HepG2 (cell line): Measurements from ENCODE around the gene DNM1L. TPM values are rescaled to one million over a fixed set of nuclear protein-coding genes. Genes with fewer than 3 reads are reported as not detected.

Experiments
- ATAC-seq: fragments of 200-7000 bp; cut with Tn5 transposase; 3 replicates; pipeline ENCODE4 v1.9.1; 2020; ENCODE audit warnings: mild to moderate bottlenecking, moderate library complexity
- BruUV-seq: library from RNA; stranded (reverse); fragments of 400-500 nt; replicated peaks from 2 replicates; lab custom pipeline; 2021; lab: Mats Ljungman, UMichigan
- CTCF ChIA-PET: fragments of 300-600 bp; formaldehyde crosslinking; extraction: SDS; loops from one replicate; lab custom pipeline; 2021; ENCODE audit warnings: low total read pairs, inconsistent platforms, low intra/inter-chr PET ratio; lab: Yijun Ruan, JAX
- POLR2A ChIA-PET: fragments of 350-600 bp; sonication (Branson Sonifier 250); formaldehyde crosslinking; loops from one replicate; lab custom pipeline; 2020; ENCODE audit warnings: antibody characterized with exemption, inconsistent platforms; lab: Yijun Ruan, JAX
- DNase-seq: peaks from one replicate; pipeline ENCODE4 v3.0.0-alpha.2; 2015; ENCODE audit warnings: low spot score
- FAIRE-seq: peaks from 3 replicates; lab custom pipeline; 2011; peaks lifted over from hg19 to GRCh38; lab: Jason Lieb, UNC
- H2AFZ ChIP-seq: one replicate; pipeline ENCODE4 v1.6.1; 2011; ENCODE audit warnings: low read length, inconsistent platforms
- H3K27ac ChIP-seq: fragments of 300-600 bp; 3 replicates; pipeline ENCODE4 v1.8.0; 2011; ENCODE audit warnings: mixed run types, mild to moderate bottlenecking, mixed read lengths, low read length, inconsistent platforms; ENCODE audit not compliant: insufficient read depth; ENCODE audit errors: extremely low read length
- H3K27me3 ChIP-seq, 2 experiments: fragments of 200-600 bp in 1 of 2; 2 replicates in 1 of 2; 3 replicates in 1 of 2; pipeline versions ENCODE4 v1.6.0 to v1.8.0; 2011; ENCODE audit warnings: low read length in 2 of 2, mild to moderate bottlenecking in 2 of 2, moderate library complexity in 2 of 2, inconsistent platforms in 1 of 2; ENCODE audit not compliant: insufficient read depth in 2 of 2, control insufficient read depth in 1 of 2
- H3K36me3 ChIP-seq, 2 experiments: fragments of 200-600 bp in 1 of 2; replicated peaks in 1 of 2; 2 replicates in 1 of 2; 3 replicates in 1 of 2; pipeline versions ENCODE4 v1.5.1 to v1.8.0; 2011; ENCODE audit warnings: low read length in 2 of 2, inconsistent platforms in 1 of 2; ENCODE audit not compliant: insufficient read depth in 2 of 2, control insufficient read depth in 1 of 2
- H3K4me1 ChIP-seq: 2 replicates; pipeline ENCODE4 v1.5.1; 2012; ENCODE audit warnings: low read length, inconsistent platforms; ENCODE audit not compliant: insufficient read depth
- H3K4me2 ChIP-seq: 2 replicates; pipeline ENCODE4 v1.6.0; 2011; ENCODE audit warnings: low read depth, low read length, inconsistent platforms
- H3K4me3 ChIP-seq, 3 experiments: fragments of 200-600 bp in 1 of 3; sonication (generic), shearing (Covaris generic) in 1 of 3; replicated peaks in 1 of 3; 2 replicates each; pipeline ENCODE4 v1.5.1; 2011 to 2016; ENCODE audit warnings: low read length in 3 of 3, inconsistent platforms in 2 of 3, low read depth in 2 of 3, mild to moderate bottlenecking in 2 of 3, control low read depth in 1 of 3, mixed read lengths in 1 of 3; ENCODE audit not compliant: insufficient read depth in 1 of 3
- H3K79me2 ChIP-seq: one replicate; pipeline ENCODE4 v1.6.1; 2011; ENCODE audit warnings: low read length, inconsistent platforms; ENCODE audit not compliant: insufficient read depth
- H3K9ac ChIP-seq: 2 replicates; pipeline ENCODE4 v1.6.0; 2011; ENCODE audit warnings: mild to moderate bottlenecking, low read depth, low read length, inconsistent platforms; ENCODE audit not compliant: insufficient read depth
- H3K9me3 ChIP-seq: 2 replicates; pipeline ENCODE4 v1.5.1; 2012; ENCODE audit warnings: mild to moderate bottlenecking, low read length
- H4K20me1 ChIP-seq: 2 replicates; pipeline ENCODE4 v1.6.0; 2011; ENCODE audit warnings: inconsistent platforms, mild to moderate bottlenecking, low read length, moderate library complexity; ENCODE audit not compliant: insufficient read depth
- GTF2F1 ChIP-seq: fragments of 150-350 bp; IDR thresholded peaks from 2 replicates; pipeline ENCODE4 v1.6.1; 2014; ENCODE audit warnings: low read length
- KDM3A ChIP-seq: IDR thresholded peaks from 2 replicates; pipeline ENCODE4 v1.6.1; 2018; ENCODE audit warnings: low read depth, missing compliant biosample characterization
- KDM5B ChIP-seq: sonication (generic); formaldehyde crosslinking; IDR thresholded peaks from 2 replicates; pipeline ENCODE4 v1.4.0; 2020; ENCODE audit warnings: missing genetic modification reagents, mild to moderate bottlenecking, borderline replicate concordance
- POLR2AphosphoS2 ChIP-seq: IDR thresholded peaks from 2 replicates; pipeline ENCODE4 v1.6.1; 2011; ENCODE audit warnings: low read depth, low read length, improper control_type of control experiment
- REL ChIP-seq: sonication (generic); formaldehyde crosslinking; conservative IDR thresholded peaks from 2 replicates; pipeline ENCODE4 v1.8.0; 2022; ENCODE audit warnings: mild to moderate bottlenecking, missing genetic modification reagents, moderate library complexity
- RFXAP ChIP-seq: sonication (generic); formaldehyde crosslinking; IDR thresholded peaks from 2 replicates; pipeline ENCODE4 v1.4.0; 2020; ENCODE audit warnings: missing genetic modification reagents, borderline replicate concordance
- TBL1XR1 ChIP-seq: fragments of 150-350 bp; IDR thresholded peaks from 2 replicates; pipeline ENCODE4 v1.6.1; 2014; ENCODE audit warnings: borderline replicate concordance, low read length; ENCODE audit not compliant: partially characterized antibody
- ZFP37 ChIP-seq: sonication (generic); formaldehyde crosslinking; IDR thresholded peaks from 2 replicates; pipeline ENCODE4 v1.4.0; 2020; ENCODE audit warnings: missing genetic modification reagents, borderline replicate concordance
- ZNF232 ChIP-seq: sonication (generic); formaldehyde crosslinking; IDR thresholded peaks from 2 replicates; pipeline ENCODE4 v1.4.0; 2020; ENCODE audit warnings: missing genetic modification reagents, borderline replicate concordance
- ZNF253 ChIP-seq: sonication (generic); formaldehyde crosslinking; IDR thresholded peaks from 2 replicates; pipeline ENCODE4 v1.8.0; 2022; ENCODE audit warnings: mild to moderate bottlenecking, missing genetic modification reagents, borderline replicate concordance
- ZNF256 ChIP-seq: sonication (generic); formaldehyde crosslinking; conservative IDR thresholded peaks from 2 replicates; pipeline ENCODE4 v1.4.0; 2020; ENCODE audit warnings: missing genetic modification reagents
- ZNF354B ChIP-seq: sonication (generic); formaldehyde crosslinking; IDR thresholded peaks from 2 replicates; pipeline ENCODE4 v1.8.0; 2022; ENCODE audit warnings: mild to moderate bottlenecking, missing genetic modification reagents
- ZNF451 ChIP-seq: sonication (generic); formaldehyde crosslinking; IDR thresholded peaks from 2 replicates; pipeline ENCODE4 v1.5.0; 2020; ENCODE audit warnings: mild to moderate bottlenecking, missing genetic modification reagents
- ZNF552 ChIP-seq: sonication (generic); formaldehyde crosslinking; IDR thresholded peaks from 2 replicates; pipeline ENCODE4 v1.9.0; 2022; ENCODE audit warnings: missing genetic modification reagents, mild to moderate bottlenecking, borderline replicate concordance
- ZNF670 ChIP-seq: sonication (generic); formaldehyde crosslinking; IDR thresholded peaks from 2 replicates; pipeline ENCODE4 v1.8.0; 2022; ENCODE audit warnings: mild to moderate bottlenecking, missing genetic modification reagents, borderline replicate concordance
- ZNF782 ChIP-seq: sonication (generic); formaldehyde crosslinking; IDR thresholded peaks from 2 replicates; pipeline ENCODE4 v1.4.0; 2020; ENCODE audit warnings: missing genetic modification reagents, mild to moderate bottlenecking, borderline replicate concordance
- ZSCAN12 ChIP-seq: sonication (generic); formaldehyde crosslinking; IDR thresholded peaks from 2 replicates; pipeline ENCODE4 v1.9.0; 2021; ENCODE audit warnings: mild to moderate bottlenecking, missing genetic modification reagents
- WGBS: methylation state at CpG from one replicate; pipeline ENCODE4 v1.1.6; 2017; ENCODE audit warnings: low lambda C conversion rate; 5-methylcytosine and 5-hydroxymethylcytosine counted together
- in situ Hi-C: cut with HindIII; loops from 2 replicates; pipeline ENCODE4 v1.10.0; 2017; ENCODE audit warnings: low pct_unique_long_range_greater_than_20kb; ENCODE audit not compliant: extremely low pct_ligation_motif_present
- intact Hi-C: fragments of 100-400 bp; cut with micrococcal nuclease; formaldehyde crosslinking; loops from one replicate; pipeline ENCODE4 v1.10.0; 2022; ENCODE audit not compliant: unreplicated experiment
- polyA plus RNA-seq, 8 experiments: library from polyadenylated mRNA; depleted of rRNA in 3 of 8; stranded (reverse) in 7 of 8; unstranded in 1 of 8; fragments of >200 nt; fragmentation: Illumina TruSeq in 4 of 8; extraction: Trizol in 4 of 8; gene quantifications; 2 replicates each; pipeline versions ENCODE4 v1.2.1 to v1.2.3, GENCODE V29; 2011 to 2016; ENCODE audit warnings: low read depth in 4 of 8, missing spikeins in 1 of 8, mixed read lengths in 1 of 8; ENCODE audit not compliant: insufficient read depth in 1 of 8
- total RNA-seq, 5 experiments: library from RNA; depleted of rRNA; stranded (reverse); fragments of >200 nt; fragmentation: Illumina TruSeq; extraction: Trizol; gene quantifications; 2 replicates each; pipeline ENCODE4 v1.2.3, GENCODE V29; 2016; ENCODE audit warnings: low read depth in 1 of 5
- TF ChIP-seq, protein P1 (sequence below): sonication (generic); formaldehyde crosslinking; IDR thresholded peaks from 2 replicates; pipeline ENCODE4 v1.5.1; 2020; ENCODE audit warnings: mild to moderate bottlenecking, missing genetic modification reagents, moderate library complexity
- TF ChIP-seq, protein P2 (sequence below): IDR thresholded peaks from 2 replicates; pipeline ENCODE4 v1.6.1; 2012; ENCODE audit warnings: inconsistent platforms

Gene DNM1L
- total and polyA plus RNA-seq, 2 of the 13 experiments (the other 11 are each of a cell fraction or from before 2014, with no cell fraction given): 35.9 to 65.8 TPM

DNA sequence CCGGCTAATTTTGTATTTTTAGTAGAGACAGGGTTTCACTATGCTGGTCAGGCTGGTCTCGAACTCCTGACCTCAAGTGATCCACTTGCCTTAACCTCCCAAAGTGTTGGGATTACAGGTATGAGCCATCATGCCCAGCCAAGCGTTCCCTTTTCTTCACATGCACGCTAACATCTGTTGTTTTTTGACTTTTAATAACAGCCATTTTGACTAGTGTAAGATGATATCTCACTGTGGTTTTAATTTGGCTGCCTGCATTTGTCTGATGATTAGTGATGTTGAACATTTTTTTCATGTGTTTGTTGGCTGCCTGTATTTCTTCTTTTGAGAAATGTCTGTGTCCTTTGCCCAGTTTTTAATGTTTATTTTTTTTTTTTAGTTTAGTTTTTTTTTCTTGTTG, 86.8 kb downstream of the DNM1L start (continued):
- TF ChIP-seq RFXAP (CRISPR knock-in tag): no peak
- TF ChIP-seq, protein P1, sequence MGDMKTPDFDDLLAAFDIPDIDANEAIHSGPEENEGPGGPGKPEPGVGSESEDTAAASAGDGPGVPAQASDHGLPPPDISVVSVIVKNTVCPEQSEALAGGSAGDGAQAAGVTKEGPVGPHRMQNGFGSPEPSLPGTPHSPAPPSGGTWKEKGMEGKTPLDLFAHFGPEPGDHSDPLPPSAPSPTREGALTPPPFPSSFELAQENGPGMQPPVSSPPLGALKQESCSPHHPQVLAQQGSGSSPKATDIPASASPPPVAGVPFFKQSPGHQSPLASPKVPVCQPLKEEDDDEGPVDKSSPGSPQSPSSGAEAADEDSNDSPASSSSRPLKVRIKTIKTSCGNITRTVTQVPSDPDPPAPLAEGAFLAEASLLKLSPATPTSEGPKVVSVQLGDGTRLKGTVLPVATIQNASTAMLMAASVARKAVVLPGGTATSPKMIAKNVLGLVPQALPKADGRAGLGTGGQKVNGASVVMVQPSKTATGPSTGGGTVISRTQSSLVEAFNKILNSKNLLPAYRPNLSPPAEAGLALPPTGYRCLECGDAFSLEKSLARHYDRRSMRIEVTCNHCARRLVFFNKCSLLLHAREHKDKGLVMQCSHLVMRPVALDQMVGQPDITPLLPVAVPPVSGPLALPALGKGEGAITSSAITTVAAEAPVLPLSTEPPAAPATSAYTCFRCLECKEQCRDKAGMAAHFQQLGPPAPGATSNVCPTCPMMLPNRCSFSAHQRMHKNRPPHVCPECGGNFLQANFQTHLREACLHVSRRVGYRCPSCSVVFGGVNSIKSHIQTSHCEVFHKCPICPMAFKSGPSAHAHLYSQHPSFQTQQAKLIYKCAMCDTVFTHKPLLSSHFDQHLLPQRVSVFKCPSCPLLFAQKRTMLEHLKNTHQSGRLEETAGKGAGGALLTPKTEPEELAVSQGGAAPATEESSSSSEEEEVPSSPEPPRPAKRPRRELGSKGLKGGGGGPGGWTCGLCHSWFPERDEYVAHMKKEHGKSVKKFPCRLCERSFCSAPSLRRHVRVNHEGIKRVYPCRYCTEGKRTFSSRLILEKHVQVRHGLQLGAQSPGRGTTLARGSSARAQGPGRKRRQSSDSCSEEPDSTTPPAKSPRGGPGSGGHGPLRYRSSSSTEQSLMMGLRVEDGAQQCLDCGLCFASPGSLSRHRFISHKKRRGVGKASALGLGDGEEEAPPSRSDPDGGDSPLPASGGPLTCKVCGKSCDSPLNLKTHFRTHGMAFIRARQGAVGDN (CRISPR knock-in tag): no peak
- TF ChIP-seq ZNF451 (CRISPR knock-in tag): no peak

DNA sequence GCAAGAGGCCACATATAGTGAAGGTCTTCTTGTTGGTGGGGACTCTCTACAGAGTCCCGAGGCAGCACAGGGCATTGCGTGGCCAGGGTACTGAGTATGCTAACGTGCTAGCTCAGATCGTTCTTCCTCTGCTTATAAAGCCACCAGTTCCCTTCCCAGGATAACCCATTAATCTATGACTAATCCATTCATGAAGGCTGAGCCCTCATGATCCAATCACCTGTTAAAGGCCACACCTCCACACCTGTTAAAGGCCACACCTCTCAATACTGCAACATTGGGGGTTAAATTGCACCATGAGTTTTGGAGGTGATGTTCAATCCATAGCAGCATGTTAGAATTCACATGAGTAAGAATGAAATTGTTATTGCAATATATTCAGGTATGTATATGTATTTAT, 89.4 kb downstream of the DNM1L start:
- no peaks in the 10 kb centered on the region for H3K79me2 ChIP-seq
- 0% methylated on average over 4 of the region's 4 CpGs for WGBS
- FAIRE-seq: no peak

More for the DNA sequence above, 89.4 kb downstream of the DNM1L start:
- no peaks in the 10 kb centered on the region for H3K4me1 ChIP-seq
- no peak for DNase-seq
- no peak for TF ChIP-seq KDM5B (CRISPR knock-in tag)
- TF ChIP-seq ZNF256 (CRISPR knock-in tag): no peak
- no peak for TF ChIP-seq REL (CRISPR knock-in tag)
- TF ChIP-seq ZNF782 (CRISPR knock-in tag): no peak
- TF ChIP-seq ZNF253 (CRISPR knock-in tag): no peak
- TF ChIP-seq TBL1XR1: no peak
- TF ChIP-seq ZNF354B (CRISPR knock-in tag): no peak
- no peak for TF ChIP-seq KDM3A (CRISPR knock-in tag)
- no peak for TF ChIP-seq ZSCAN12 (CRISPR knock-in tag)
- no peak for TF ChIP-seq ZNF232 (CRISPR knock-in tag)
- no peak for TF ChIP-seq ZFP37
- TF ChIP-seq, protein P2, sequence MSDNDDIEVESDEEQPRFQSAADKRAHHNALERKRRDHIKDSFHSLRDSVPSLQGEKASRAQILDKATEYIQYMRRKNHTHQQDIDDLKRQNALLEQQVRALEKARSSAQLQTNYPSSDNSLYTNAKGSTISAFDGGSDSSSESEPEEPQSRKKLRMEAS: no peak
- no peak for TF ChIP-seq GTF2F1
- no peak for TF ChIP-seq ZNF670 (CRISPR knock-in tag)
- TF ChIP-seq ZNF552: no peak
- no peak for TF ChIP-seq POLR2AphosphoS2
- TF ChIP-seq, all 625 proteins: peak for 0
- Histone ChIP-seq H3K4me3 (no peak overlapping the region), H3K36me3 (no peaks in the 10 kb centered on the region), H3K4me2 (no peak overlapping the region), H3K9ac (no peak overlapping the region), H2AFZ (no peak overlapping the region), H4K20me1 (no peaks in the 10 kb centered on the region), H3K27me3 (no peaks in the 10 kb centered on the region), H3K27ac (no peak overlapping the region), H3K9me3 (no peaks in the 10 kb centered on the region)
- in situ Hi-C loops: loop anchor here (25.0 kb wide), 1 partner anchor 644 kb away; no protein-coding TSS in a partner anchor
- CTCF ChIA-PET: no interaction called here
- BruUV-seq: no TSS peak
- POLR2A ChIA-PET: no interaction called here
- intact Hi-C loops: no loop called here
- ATAC-seq: no peak
